ENCODE measurements around the gene GRIN1. TPM values are rescaled to one million over a fixed set of nuclear protein-coding genes. Genes with fewer than 3 reads are reported as not detected.
"Not testable (repeated sequence)": the region's sequence is repeated elsewhere in the genome, so short reads cannot be mapped to it uniquely, and the experiment has no call there.

The GRIN1 gene
- total and polyA plus RNA-seq, 2 donors (not counting 3 experiments of a cell fraction or from before 2014, with no cell fraction given) = not detected

DNA sequence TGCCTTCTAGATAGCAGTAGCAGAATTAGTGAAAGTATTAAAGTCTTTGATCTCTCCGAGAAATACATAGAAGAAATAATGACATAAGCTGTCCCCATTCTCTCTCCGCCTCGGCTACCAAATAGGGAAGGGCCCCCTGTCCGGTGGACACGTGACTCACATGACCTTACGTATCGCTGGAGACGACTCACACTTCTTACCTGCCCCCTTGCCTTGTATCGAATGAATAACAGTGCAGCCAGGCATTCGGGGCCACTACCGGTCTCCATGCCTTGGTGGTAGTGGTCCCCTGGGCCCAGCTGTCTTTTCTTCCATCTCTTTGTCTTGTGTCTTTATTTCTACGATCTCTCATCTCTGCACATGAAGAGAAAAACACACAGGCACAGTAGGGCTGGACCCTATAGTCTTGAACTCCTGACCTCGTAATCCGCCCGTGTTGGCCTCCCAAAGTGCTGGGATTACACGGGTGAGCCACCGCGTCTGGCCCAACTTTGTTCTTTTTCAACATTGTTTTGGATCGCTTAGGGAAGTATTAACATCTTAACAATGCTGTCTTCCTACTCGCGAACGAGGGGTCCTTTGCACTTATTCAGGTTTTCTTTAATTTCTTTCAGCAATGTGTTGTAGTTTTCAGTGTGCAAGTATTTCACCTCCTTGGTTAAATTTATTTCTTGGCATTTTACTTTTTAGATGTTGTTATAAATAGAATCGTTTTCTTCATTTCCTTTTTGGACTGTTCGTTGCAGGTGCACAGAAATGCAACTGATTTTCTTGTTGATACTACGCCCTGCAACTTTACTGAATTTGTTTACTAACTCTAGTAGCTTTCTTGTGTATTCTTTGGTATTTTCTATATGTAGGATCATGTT is 16.8 kb upstream of the GRIN1 start:
- H3K4me1 ChIP-seq (ENCODE audit: control insufficient read depth, extremely low read depth, insufficient read depth, low read length); H3K27me3 ChIP-seq (ENCODE audit: control insufficient read depth in 2 of 2, insufficient read depth in 2 of 2, low read length in 2 of 2); H3K9me3 ChIP-seq (replicated peaks; ENCODE audit: control insufficient read depth, insufficient read depth, low read length); H3K36me3 ChIP-seq (ENCODE audit: control insufficient read depth in 2 of 2, extremely low read depth in 1 of 2, insufficient read depth in 2 of 2, low read length in 2 of 2); H3K79me2 ChIP-seq (ENCODE audit: control insufficient read depth, insufficient read depth, low read length); H3K9ac ChIP-seq (replicated peaks; ENCODE audit: extremely low read depth, insufficient read depth, low read length); BruUV-seq (replicated peaks); H2AFZ ChIP-seq (ENCODE audit: low read depth, low read length); H3K27ac ChIP-seq (ENCODE audit: insufficient read depth, low read depth, low read length); FAIRE-seq; dilution Hi-C loops (cut with MboI; ENCODE audit: extremely low pct_ligation_motif_present, low sequenced_read_pairs); H4K20me1 ChIP-seq (replicated peaks; ENCODE audit: control insufficient read depth, extremely low read depth, insufficient read depth, low read length); H3K9me1 ChIP-seq (replicated peaks; ENCODE audit: control insufficient read depth, extremely low read depth, insufficient read depth, low read length); DNase-seq (ENCODE audit: low read depth, low spot score); H3K4me2 ChIP-seq (ENCODE audit: insufficient read depth, low read length); H3K4me3 ChIP-seq (replicated peaks in 1 of 3; ENCODE audit: insufficient read depth in 1 of 3, low read depth in 1 of 3, low read length in 3 of 3): not testable (repeated sequence)
- intact Hi-C loops (cut with micrococcal nuclease) = loop anchor here (1.0 kb wide), 1 partner anchor 101 kb away; no protein-coding TSS in a partner anchor
- POLR2A ChIA-PET = interaction anchor here (0.7 kb wide), 1 partner anchor 120 kb away, joined by 6 read pairs; no protein-coding TSS in a partner anchor
- CTCF ChIA-PET = interaction anchor here (1.0 to 4.0 kb wide), 4 partner anchors 9 to 140 kb away, joined by 3 to 20 read pairs (median 4); partner anchors contain the start of gene RNF224

DNA sequence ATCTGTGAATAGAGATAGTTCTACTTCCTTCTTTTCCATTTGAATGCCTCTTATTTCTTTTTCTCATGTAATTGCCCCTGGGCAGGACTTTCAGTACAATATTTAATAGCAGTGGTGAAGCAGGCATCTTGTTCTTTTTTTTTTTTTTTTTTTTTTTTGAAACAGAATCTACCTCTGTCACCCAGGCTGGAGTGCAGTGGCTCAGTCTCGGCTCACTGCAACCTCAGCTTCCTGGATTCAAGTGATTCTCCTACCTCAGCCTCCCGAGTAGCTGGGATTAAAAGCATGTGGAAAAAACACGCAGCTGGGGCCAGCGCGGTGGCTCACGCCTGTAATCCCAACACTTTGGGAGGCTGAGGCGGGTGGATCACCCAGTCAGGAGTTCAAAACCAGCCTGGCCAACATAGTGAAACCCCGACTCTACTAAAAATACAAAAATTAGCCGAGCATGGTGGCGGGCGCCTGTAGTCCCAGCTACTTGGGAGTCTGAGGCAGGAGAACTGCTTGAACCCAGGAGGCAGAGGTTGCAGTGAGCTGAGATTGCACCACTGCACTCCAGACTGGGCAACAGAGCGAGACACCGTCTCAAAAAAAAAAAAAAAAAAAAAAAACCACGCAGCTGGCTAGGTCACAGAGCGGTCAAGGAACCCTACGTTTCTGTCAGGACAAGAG is 16.0 kb upstream of the GRIN1 start:
- BruUV-seq (replicated peaks); H3K9me3 ChIP-seq (replicated peaks; ENCODE audit: control insufficient read depth, insufficient read depth, low read length); FAIRE-seq; H4K20me1 ChIP-seq (replicated peaks; ENCODE audit: control insufficient read depth, extremely low read depth, insufficient read depth, low read length); H3K9me1 ChIP-seq (replicated peaks; ENCODE audit: control insufficient read depth, extremely low read depth, insufficient read depth, low read length); DNase-seq (ENCODE audit: low read depth, low spot score); H3K27me3 ChIP-seq (ENCODE audit: control insufficient read depth in 2 of 2, insufficient read depth in 2 of 2, low read length in 2 of 2); H3K4me2 ChIP-seq (ENCODE audit: insufficient read depth, low read length); H2AFZ ChIP-seq (ENCODE audit: low read depth, low read length); H3K4me1 ChIP-seq (ENCODE audit: control insufficient read depth, extremely low read depth, insufficient read depth, low read length); H3K36me3 ChIP-seq (ENCODE audit: control insufficient read depth in 2 of 2, extremely low read depth in 1 of 2, insufficient read depth in 2 of 2, low read length in 2 of 2); H3K4me3 ChIP-seq (replicated peaks in 1 of 3; ENCODE audit: insufficient read depth in 1 of 3, low read depth in 1 of 3, low read length in 3 of 3); H3K27ac ChIP-seq (ENCODE audit: insufficient read depth, low read depth, low read length); dilution Hi-C loops (cut with MboI; ENCODE audit: extremely low pct_ligation_motif_present, low sequenced_read_pairs); H3K9ac ChIP-seq (replicated peaks; ENCODE audit: extremely low read depth, insufficient read depth, low read length); H3K79me2 ChIP-seq (ENCODE audit: control insufficient read depth, insufficient read depth, low read length): not testable (repeated sequence)
- ChIA-PET POLR2A (interaction anchor here (0.7 kb wide), 2 partner anchors 61 to 119 kb away, joined by 6 read pairs; no protein-coding TSS in a partner anchor), CTCF (interaction anchor here (0.7 to 4.0 kb wide), 4 partner anchors 53 to 140 kb away, joined by 3 to 20 read pairs (median 4); partner anchors contain the start of gene RNF224)
- intact Hi-C loops (cut with micrococcal nuclease) = loop anchor here (1.0 kb wide), 1 partner anchor 100 kb away; no protein-coding TSS in a partner anchor
